ENCODE data around the gene ANK3. TPM values are rescaled to one million over a fixed set of nuclear protein-coding genes. Genes with fewer than 3 reads are reported as not detected.

Gene ANK3
- total and polyA plus RNA-seq, 2 experiments from 2014 or later, result 46.5 to 85.2 TPM

GRCh38 chr10:60417901-60418300, 28.2 kb upstream of the ANK3 start (continued):
- TF ChIP-seq ZNF462 (CRISPR knock-in tag; IDR thresholded peaks at IDR 0.05), result no peak

GRCh38 chr10:60417024-60417423, 27.3 kb upstream of the ANK3 start:
- Mint-ChIP-seq H3K9me3 (no peaks in the 10 kb centered on the region), H3K36me3 (ENCODE audit: low read depth) (no peaks in the 10 kb centered on the region), H3K27ac (no peak overlapping the region), H3K27me3 (ENCODE audit: insufficient read depth, low read depth, poor library complexity) (peaks cover 24% of the 10 kb centered on the region), H3K4me3 (no peak overlapping the region), H3K4me1 (peaks cover 17% of the 10 kb centered on the region)
- H3K79me2 ChIP-seq (replicated peaks; ENCODE audit: insufficient read depth), result no peaks in the 10 kb centered on the region
- no peaks in the 10 kb centered on the region for H3F3A ChIP-seq (replicated peaks; ENCODE audit: low read depth)
- ATAC-seq (no peak), DNase-seq (ENCODE audit: low spot score) (no peak)
- H3K27me3 ChIP-seq (ENCODE audit: insufficient read depth), result peaks cover 47% of the 10 kb centered on the region
- peaks cover 6% of the 10 kb centered on the region for H3K4me1 ChIP-seq (ENCODE audit: insufficient read depth)
- no peaks in the 10 kb centered on the region for H3K9me2 ChIP-seq (ENCODE audit: insufficient read depth)
- H3K4me3 ChIP-seq, result no peak overlapping the region
- H4K20me1 ChIP-seq (replicated peaks; ENCODE audit: insufficient read depth), result peaks cover 3% of the 10 kb centered on the region; the same call in 1 of the 2 replicates
- H3K27ac ChIP-seq (ENCODE audit: low read depth), result no peak overlapping the region
- no peaks in the 10 kb centered on the region for H3K36me3 ChIP-seq (ENCODE audit: insufficient read depth)
- no peak overlapping the region for H3K4me2 ChIP-seq
- H2AFZ ChIP-seq, result no peak overlapping the region
- TF ChIP-seq REST (IDR thresholded peaks at IDR 0.05; ENCODE audit: unreplicated experiment) (no peak), EZH2phosphoT487 (IDR thresholded peaks at IDR 0.05; ENCODE audit: unreplicated experiment) (no peak), ETS1 (IDR thresholded peaks at IDR 0.05) (no peak), JUNB (IDR thresholded peaks at IDR 0.05; ENCODE audit: unreplicated experiment) (no peak), CTCF (conservative IDR thresholded peaks at IDR 0.05; ENCODE audit: low read depth in 2 of 2) (no peak)

Data from GM23338 (cell line).